Measurements from ENCODE around the gene SUPT6H.
A peak's percentile ranks its signal among the peaks of the same experiment; 100 is the strongest.

Gene SUPT6H

GRCh38 chr17:28661635-28662526 is at the start of gene SUPT6H, which contains the start of gene SDF2:
Gene SUPT6H (plus strand): TSS chr17:28662205. CDS start chr17:28673402, 11,197 bp downstream.
Gene SDF2 (minus strand): TSS chr17:28661906. CDS start chr17:28661876, 30 bp downstream.
- DNase-seq (ENCODE audit: low read depth in 2 of 2) = peak; percentile 89 to 92

- no peak for DNase-seq (ENCODE audit: low read depth in 2 of 2)
Observed at GRCh38 chr17:28612531-28612930, 49.5 kb upstream of the SUPT6H start.

- DNase-seq (ENCODE audit: low read depth in 2 of 2) = peak in 1 of 2 donors; percentile 9
Observed at GRCh38 chr17:28612936-28613872, 48.8 kb upstream of the SUPT6H start.

GRCh38 chr17:28613931-28614381 is 48.0 kb upstream of the SUPT6H start, which contains the start of gene RSKR:
Gene RSKR (minus strand): TSS chr17:28614185. CDS start chr17:28614161, 24 bp downstream.
- no peak for DNase-seq (ENCODE audit: low read depth in 2 of 2)

GRCh38 chr17:28615260-28615940 is 46.6 kb upstream of the SUPT6H start:
- DNase-seq (ENCODE audit: low read depth in 2 of 2) = no peak

- DNase-seq (ENCODE audit: low read depth in 2 of 2) = no peak
Observed at GRCh38 chr17:28616281-28616680, 45.7 kb upstream of the SUPT6H start.

GRCh38 chr17:28618464-28618863 is 43.5 kb upstream of the SUPT6H start:
- DNase-seq (ENCODE audit: low read depth in 2 of 2) = no peak

GRCh38 chr17:28620010-28620409 is 42.0 kb upstream of the SUPT6H start:
- DNase-seq (ENCODE audit: low read depth in 2 of 2) = no peak

GRCh38 chr17:28622186-28622585 is 39.8 kb upstream of the SUPT6H start:
- DNase-seq (ENCODE audit: low read depth in 2 of 2) = no peak

- DNase-seq (ENCODE audit: low read depth in 2 of 2) = no peak
Observed at GRCh38 chr17:28623696-28624095, 38.3 kb upstream of the SUPT6H start.

- DNase-seq (ENCODE audit: low read depth in 2 of 2) = no peak
Observed at GRCh38 chr17:28624148-28624547, 37.9 kb upstream of the SUPT6H start.

GRCh38 chr17:28626818-28627217 is 35.2 kb upstream of the SUPT6H start:
- no peak for DNase-seq (ENCODE audit: low read depth in 2 of 2)

- DNase-seq (ENCODE audit: low read depth in 2 of 2) = no peak
Observed at GRCh38 chr17:28634206-28634865, 27.7 kb upstream of the SUPT6H start.

- DNase-seq (ENCODE audit: low read depth in 2 of 2) = no peak
Observed at GRCh38 chr17:28635506-28635905, 26.5 kb upstream of the SUPT6H start.

GRCh38 chr17:28641579-28641978 is 20.4 kb upstream of the SUPT6H start:
- DNase-seq (ENCODE audit: low read depth in 2 of 2) = no peak

GRCh38 chr17:28643983-28644786 is 17.8 kb upstream of the SUPT6H start:
- peak in 1 of 2 donors; percentile 11 for DNase-seq (ENCODE audit: low read depth in 2 of 2)

GRCh38 chr17:28644787-28645575 is 17.0 kb upstream of the SUPT6H start, which contains the start of gene BLTP2:
Gene BLTP2 (minus strand): TSS chr17:28645158. CDS start chr17:28645056, 102 bp downstream.
- DNase-seq (ENCODE audit: low read depth in 2 of 2) = peak; percentile 92 to 97

GRCh38 chr17:28645576-28645939 is 16.4 kb upstream of the SUPT6H start:
- no peak for DNase-seq (ENCODE audit: low read depth in 2 of 2)

Data from stimulated activated CD8-positive, alpha-beta memory T cell treated with anti-CD3 and anti-CD28 coated beads, Interleukin-7, amount 100 ng/mL, for 4 hours (primary cell).